Measurements from ENCODE around the gene ZNF425.
"Not testable (repeated sequence)": the region's sequence is repeated elsewhere in the genome, so short reads cannot be mapped to it uniquely, and the experiment has no call there.

GRCh38 chr7:149092244-149092643 lies 33.9 kb downstream of the ZNF425 start:
- TF ChIP-seq POLR2AphosphoS5 (IDR thresholded peaks at IDR 0.05; ENCODE audit: low read depth, low read length); CTCF (IDR thresholded peaks at IDR 0.05); REST (IDR thresholded peaks at IDR 0.05; ENCODE audit: insufficient read depth in 1 of 2, low read depth in 2 of 2, low read length in 1 of 2): not testable (repeated sequence)

Measured in Panc1 (cell line).